ENCODE data around the gene TLL2. TPM values are rescaled to one million over a fixed set of nuclear protein-coding genes. Genes with fewer than 3 reads are reported as not detected.

Gene TLL2
- polyA plus RNA-seq, 1 experiment, result 0.05 TPM

DNA sequence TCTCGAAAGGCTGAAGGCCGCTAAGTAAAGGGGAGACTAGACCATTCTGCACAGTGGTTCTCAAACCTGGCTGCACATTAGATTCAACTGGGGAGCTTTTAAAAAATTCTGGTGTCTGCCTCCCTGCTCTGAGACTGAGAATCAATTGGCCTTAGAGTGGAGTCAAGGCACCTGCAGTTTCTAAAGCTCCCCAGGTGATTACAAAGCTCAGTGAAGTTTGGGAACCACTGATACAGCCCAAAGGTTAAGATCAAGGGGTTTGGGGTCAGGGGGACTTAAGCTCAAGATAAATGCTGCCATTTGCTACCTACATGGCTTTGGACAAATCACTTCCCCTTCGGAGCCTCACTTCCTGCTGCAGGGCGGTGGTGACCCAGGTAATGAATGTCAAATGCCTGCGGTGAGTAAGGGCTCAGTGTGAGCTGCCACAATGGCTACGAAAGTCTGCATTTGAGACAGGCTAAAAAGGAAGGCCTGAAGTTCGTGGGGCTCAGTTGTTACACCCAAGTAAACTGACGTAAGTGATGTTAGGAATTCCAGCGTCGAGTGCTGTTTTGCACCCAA lies 72.3 kb downstream of the TLL2 start:
- ChIA-PET CTCF (interaction anchor here (1.0 to 1.3 kb wide), 3 partner anchors 22 to 72 kb away, joined by 3 to 4 read pairs (median 3); partner anchors contain the start of gene TLL2), POLR2A (no interaction called here)
- DNase-seq (ENCODE audit: low read depth), result no peak
- Histone ChIP-seq H3K4me3 (ENCODE audit: low read depth, low read length) (no peak overlapping the region), H3K27me3 (ENCODE audit: control insufficient read depth, insufficient read depth, low read length) (no peaks in the 10 kb centered on the region; the same call in 1 of the 2 replicates), H3K36me3 (ENCODE audit: control insufficient read depth, insufficient read depth, low read length) (no peaks in the 10 kb centered on the region)
- TF ChIP-seq, protein P1, sequence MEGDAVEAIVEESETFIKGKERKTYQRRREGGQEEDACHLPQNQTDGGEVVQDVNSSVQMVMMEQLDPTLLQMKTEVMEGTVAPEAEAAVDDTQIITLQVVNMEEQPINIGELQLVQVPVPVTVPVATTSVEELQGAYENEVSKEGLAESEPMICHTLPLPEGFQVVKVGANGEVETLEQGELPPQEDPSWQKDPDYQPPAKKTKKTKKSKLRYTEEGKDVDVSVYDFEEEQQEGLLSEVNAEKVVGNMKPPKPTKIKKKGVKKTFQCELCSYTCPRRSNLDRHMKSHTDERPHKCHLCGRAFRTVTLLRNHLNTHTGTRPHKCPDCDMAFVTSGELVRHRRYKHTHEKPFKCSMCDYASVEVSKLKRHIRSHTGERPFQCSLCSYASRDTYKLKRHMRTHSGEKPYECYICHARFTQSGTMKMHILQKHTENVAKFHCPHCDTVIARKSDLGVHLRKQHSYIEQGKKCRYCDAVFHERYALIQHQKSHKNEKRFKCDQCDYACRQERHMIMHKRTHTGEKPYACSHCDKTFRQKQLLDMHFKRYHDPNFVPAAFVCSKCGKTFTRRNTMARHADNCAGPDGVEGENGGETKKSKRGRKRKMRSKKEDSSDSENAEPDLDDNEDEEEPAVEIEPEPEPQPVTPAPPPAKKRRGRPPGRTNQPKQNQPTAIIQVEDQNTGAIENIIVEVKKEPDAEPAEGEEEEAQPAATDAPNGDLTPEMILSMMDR (IDR thresholded peaks at IDR 0.05; ENCODE audit: insufficient read depth, low read depth, low read length), result no peak

DNA sequence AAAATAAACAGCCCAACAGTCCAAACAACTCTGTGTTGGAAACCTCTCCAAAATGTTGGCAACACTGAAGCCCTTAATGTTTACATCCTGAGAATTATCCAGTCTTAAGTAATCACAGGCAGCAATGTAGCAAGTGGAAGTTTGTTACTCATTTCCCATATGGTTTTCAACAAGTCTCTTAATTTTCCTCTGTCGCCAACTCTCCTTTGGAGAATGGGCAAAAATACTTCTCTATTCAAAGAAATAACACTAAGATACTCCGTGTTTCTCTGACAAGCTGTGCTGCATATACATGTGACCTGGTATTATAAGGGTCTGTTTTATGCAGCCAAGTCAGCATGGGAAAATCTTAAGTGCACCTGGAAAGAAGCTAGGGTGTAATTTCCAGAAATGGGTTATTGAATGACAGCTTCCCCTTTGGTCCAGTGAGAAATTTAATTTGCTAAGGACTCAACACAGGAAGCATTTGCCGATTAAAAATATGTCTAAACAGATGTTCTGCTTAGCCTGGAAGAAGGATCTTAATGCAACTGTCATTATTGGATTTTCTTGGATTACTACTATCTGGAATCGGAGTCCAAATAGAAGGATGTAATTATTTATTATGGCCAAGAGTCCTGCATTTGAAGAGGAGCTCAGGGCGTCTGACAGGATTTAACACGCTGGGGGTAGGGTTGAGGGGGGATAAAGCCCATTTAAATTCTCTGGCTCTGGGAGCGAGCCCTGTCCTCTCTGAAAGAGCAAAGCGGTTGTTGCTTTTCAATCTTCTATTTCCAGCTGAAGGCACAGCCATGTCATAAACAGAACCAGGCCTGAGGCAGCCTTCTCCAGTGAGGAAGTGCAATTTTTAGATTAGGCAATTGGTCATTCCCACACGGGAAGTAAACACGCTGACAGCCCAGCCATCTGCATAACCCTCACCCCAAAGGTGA lies 73.1 kb downstream of the TLL2 start:
- TF ChIP-seq, protein P1 (IDR thresholded peaks at IDR 0.05; ENCODE audit: insufficient read depth, low read depth, low read length), result no peak
- no peak overlapping the region for H3K4me3 ChIP-seq (ENCODE audit: low read depth, low read length)
- no peaks in the 10 kb centered on the region for H3K36me3 ChIP-seq (ENCODE audit: control insufficient read depth, insufficient read depth, low read length)
- DNase-seq (ENCODE audit: low read depth), result no peak
- ChIA-PET CTCF (interaction anchor here (1.0 to 1.3 kb wide), 4 partner anchors 22 to 641 kb away, joined by 3 to 4 read pairs (median 3); partner anchors contain the start of gene TLL2), POLR2A (no interaction called here)
- H3K27me3 ChIP-seq (ENCODE audit: control insufficient read depth, insufficient read depth, low read length), result no peaks in the 10 kb centered on the region

DNA sequence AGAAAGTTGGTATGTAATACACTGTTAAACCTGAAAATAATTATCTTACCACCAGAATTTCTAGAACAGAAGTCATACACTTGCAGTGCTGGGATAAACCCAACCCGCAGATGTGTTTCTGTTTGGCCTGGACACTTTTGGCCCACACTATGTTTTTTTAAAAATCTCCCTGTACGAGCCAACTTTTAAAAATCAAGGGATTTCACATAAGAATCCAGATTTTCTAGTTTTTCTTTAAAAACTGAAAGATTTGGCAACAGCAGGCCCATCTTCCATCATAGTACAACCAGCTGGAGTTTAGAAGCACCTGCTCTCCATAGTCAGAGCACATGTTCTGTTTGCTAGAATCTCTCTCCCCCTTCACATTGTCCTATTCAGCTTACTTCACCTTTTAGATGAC lies 74.0 kb downstream of the TLL2 start:
- Histone ChIP-seq H3K36me3 (ENCODE audit: control insufficient read depth, insufficient read depth, low read length) (no peaks in the 10 kb centered on the region), H3K4me3 (ENCODE audit: low read depth, low read length) (no peak overlapping the region), H3K27me3 (ENCODE audit: control insufficient read depth, insufficient read depth, low read length) (no peaks in the 10 kb centered on the region)
- no peak for DNase-seq (ENCODE audit: low read depth)
- POLR2A ChIA-PET, result no interaction called here
- TF ChIP-seq, protein P1 (IDR thresholded peaks at IDR 0.05; ENCODE audit: insufficient read depth, low read depth, low read length), result no peak
- CTCF ChIA-PET, result interaction anchor here (1.0 kb wide), 1 partner anchor 642 kb away, joined by 3 read pairs; no protein-coding TSS in a partner anchor

DNA sequence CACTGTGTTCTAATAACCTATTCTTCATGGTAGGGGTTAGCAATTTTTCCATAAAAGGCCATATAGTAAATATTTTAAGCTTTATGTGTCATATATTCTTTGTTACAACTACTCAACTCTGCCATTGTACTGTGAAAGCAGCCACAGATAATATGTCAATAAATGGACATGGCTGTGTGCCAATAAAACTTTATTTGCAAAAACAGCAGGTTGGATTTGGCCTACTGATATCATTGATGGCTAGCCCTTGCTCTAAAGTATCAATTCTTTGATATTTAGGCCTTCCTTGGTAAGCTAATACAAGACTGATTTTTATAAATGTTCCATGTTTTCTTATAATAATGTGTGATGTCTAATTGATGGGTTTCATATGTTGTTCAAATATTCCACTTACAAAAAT lies 77.7 kb downstream of the TLL2 start:
- no peak for DNase-seq (ENCODE audit: low read depth)
- CTCF ChIA-PET, result interaction anchor here (0.7 kb wide), 1 partner anchor 11 kb away, joined by 3 read pairs; no protein-coding TSS in a partner anchor
- POLR2A ChIA-PET, result no interaction called here
- Histone ChIP-seq H3K36me3 (ENCODE audit: control insufficient read depth, insufficient read depth, low read length) (no peaks in the 10 kb centered on the region), H3K4me3 (ENCODE audit: low read depth, low read length) (no peak overlapping the region), H3K27me3 (ENCODE audit: control insufficient read depth, insufficient read depth, low read length) (no peaks in the 10 kb centered on the region; the same call in 1 of the 2 replicates)
- TF ChIP-seq, protein P1 (IDR thresholded peaks at IDR 0.05; ENCODE audit: insufficient read depth, low read depth, low read length), result no peak

All from BJ (cell line).